ENCODE data around the gene SLIT3. TPM values are rescaled to one million over a fixed set of nuclear protein-coding genes. Genes with fewer than 3 reads are reported as not detected.

Gene SLIT3
- total and polyA plus RNA-seq, 2 experiments from 2014 or later = 0.59 to 0.71 TPM

- Histone ChIP-seq H3K36me3 (ENCODE audit: insufficient read depth) (no peaks in the 10 kb centered on the region), H2AFZ (no peak overlapping the region), H3K79me2 (replicated peaks; ENCODE audit: insufficient read depth) (no peaks in the 10 kb centered on the region), H3K9me2 (ENCODE audit: insufficient read depth) (no peaks in the 10 kb centered on the region), H3K27me3 (ENCODE audit: insufficient read depth) (no peaks in the 10 kb centered on the region), H3K4me1 (ENCODE audit: insufficient read depth) (no peaks in the 10 kb centered on the region), H4K20me1 (replicated peaks; ENCODE audit: insufficient read depth) (no peaks in the 10 kb centered on the region; the same call in 1 of the 2 replicates), H3F3A (replicated peaks; ENCODE audit: low read depth) (no peaks in the 10 kb centered on the region), H3K27ac (ENCODE audit: low read depth) (no peak overlapping the region), H3K4me2 (no peak overlapping the region), H3K4me3 (no peak overlapping the region)
- Mint-ChIP-seq H3K27me3 (ENCODE audit: insufficient read depth, low read depth, poor library complexity) (peaks cover 4% of the 10 kb centered on the region), H3K4me1 (no peaks in the 10 kb centered on the region; the same call in 2 of the 3 replicates), H3K27ac (no peak overlapping the region; the same call in 1 of the 2 replicates), H3K4me3 (no peak overlapping the region), H3K9me3 (no peaks in the 10 kb centered on the region; the same call in 2 of the 3 replicates), H3K36me3 (ENCODE audit: low read depth) (no peaks in the 10 kb centered on the region)
- no peak for DNase-seq (ENCODE audit: low spot score)
- TF ChIP-seq STAT1 (IDR thresholded peaks at IDR 0.05; ENCODE audit: unreplicated experiment) (no peak), ETS1 (IDR thresholded peaks at IDR 0.05) (no peak), EZH2 (IDR thresholded peaks at IDR 0.05; ENCODE audit: low read depth, unreplicated experiment) (no peak), CTCF (conservative IDR thresholded peaks at IDR 0.05; ENCODE audit: low read depth in 2 of 2) (no peak), NANOG (IDR thresholded peaks at IDR 0.05; ENCODE audit: borderline replicate concordance) (no peak), ZNF462 (CRISPR knock-in tag; IDR thresholded peaks at IDR 0.05) (no peak), EZH2phosphoT487 (IDR thresholded peaks at IDR 0.05; ENCODE audit: unreplicated experiment) (no peak)
- no peak for ATAC-seq
Observed at GRCh38 chr5:169333518-169333917, 32.6 kb upstream of the SLIT3 start.

All from GM23338 (cell line).